Measurements from ENCODE around the gene TSFM.

Gene TSFM

DNA sequence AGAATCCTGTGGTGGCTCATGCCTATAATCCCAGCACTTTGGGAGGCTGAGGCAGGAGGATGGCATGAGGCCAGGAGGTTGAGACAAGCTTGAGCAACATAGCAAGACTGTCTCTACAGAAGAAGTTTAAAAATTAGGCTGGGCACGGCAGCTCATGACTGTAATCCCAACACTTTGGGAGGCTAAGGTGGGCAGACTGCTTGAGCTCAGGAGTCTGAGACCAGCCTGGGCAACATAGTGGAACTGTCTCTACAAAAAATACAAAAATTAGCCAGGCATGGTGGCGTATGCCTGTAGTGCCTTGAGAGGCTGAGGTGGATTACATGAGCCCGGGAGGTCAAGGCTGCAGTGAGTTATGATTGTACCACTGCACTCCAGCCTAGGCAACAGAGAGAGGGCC, 14.7 kb upstream of the TSFM start:
- H3K4me3 ChIP-seq (ENCODE audit: low read depth, low read length): no peak overlapping the region
- H3K27me3 ChIP-seq: peaks cover 37% of the 10 kb centered on the region
- TF ChIP-seq, protein P1, sequence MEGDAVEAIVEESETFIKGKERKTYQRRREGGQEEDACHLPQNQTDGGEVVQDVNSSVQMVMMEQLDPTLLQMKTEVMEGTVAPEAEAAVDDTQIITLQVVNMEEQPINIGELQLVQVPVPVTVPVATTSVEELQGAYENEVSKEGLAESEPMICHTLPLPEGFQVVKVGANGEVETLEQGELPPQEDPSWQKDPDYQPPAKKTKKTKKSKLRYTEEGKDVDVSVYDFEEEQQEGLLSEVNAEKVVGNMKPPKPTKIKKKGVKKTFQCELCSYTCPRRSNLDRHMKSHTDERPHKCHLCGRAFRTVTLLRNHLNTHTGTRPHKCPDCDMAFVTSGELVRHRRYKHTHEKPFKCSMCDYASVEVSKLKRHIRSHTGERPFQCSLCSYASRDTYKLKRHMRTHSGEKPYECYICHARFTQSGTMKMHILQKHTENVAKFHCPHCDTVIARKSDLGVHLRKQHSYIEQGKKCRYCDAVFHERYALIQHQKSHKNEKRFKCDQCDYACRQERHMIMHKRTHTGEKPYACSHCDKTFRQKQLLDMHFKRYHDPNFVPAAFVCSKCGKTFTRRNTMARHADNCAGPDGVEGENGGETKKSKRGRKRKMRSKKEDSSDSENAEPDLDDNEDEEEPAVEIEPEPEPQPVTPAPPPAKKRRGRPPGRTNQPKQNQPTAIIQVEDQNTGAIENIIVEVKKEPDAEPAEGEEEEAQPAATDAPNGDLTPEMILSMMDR (IDR thresholded peaks at IDR 0.05; ENCODE audit: low read depth, low read length): no peak

DNA sequence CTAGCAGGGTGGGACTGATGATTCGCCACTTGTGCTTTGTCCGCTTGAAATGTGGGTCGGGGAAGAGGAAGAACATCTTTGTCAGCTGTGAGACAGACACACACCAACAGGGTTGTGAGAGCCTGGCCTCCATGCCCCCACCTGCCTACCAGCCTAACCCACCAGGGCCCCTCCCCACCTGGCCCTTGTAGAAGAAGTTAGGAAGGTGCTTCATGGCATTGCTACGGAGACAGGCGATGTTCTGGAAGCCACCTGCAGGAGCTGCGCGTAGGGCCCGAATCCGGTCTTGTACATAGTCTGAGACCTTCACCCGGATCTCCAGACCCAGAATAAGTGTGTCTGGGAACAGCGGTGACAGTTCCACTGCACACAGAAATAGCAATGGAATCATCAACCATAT, 13.0 kb upstream of the TSFM start:
- Histone ChIP-seq H3K4me1 (peaks cover 5% of the 10 kb centered on the region; the same call in 1 of the 2 replicates), H3K4me3 (ENCODE audit: low read depth, low read length) (no peak overlapping the region), H3K27me3 (peaks cover 25% of the 10 kb centered on the region), H3K9me3 (no peaks in the 10 kb centered on the region), H3K36me3 (peaks cover 24% of the 10 kb centered on the region)
- no peak for DNase-seq
- TF ChIP-seq, protein P1 (IDR thresholded peaks at IDR 0.05; ENCODE audit: low read depth, low read length): no peak

More for the DNA sequence above, 14.7 kb upstream of the TSFM start:
- peaks cover 24% of the 10 kb centered on the region for H3K36me3 ChIP-seq
- H3K9me3 ChIP-seq: no peaks in the 10 kb centered on the region
- peaks cover 5% of the 10 kb centered on the region; the same call in 1 of the 2 replicates for H3K4me1 ChIP-seq
- no peak for DNase-seq

DNA sequence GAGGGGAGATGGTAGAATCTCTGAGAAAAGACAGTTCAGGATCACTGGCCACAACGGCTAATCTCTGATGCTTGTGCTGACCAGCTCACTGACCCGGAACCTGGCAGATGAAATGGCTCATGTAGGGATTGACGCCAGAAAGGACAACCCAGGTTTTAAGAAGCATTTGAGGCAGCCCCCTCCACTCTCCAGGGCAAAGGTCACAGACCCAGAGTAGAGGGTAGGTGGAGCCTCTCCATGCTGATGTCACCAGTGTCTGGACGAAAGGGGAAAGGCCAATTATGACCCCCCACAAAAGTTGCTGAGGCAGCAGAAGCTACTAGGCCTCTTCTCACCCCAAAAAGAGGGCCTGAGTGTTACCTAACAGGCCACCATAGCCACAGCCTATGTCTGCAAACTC, 11.9 kb upstream of the TSFM start:
- peaks cover 24% of the 10 kb centered on the region for H3K36me3 ChIP-seq
- DNase-seq: no peak
- H3K9me3 ChIP-seq: no peaks in the 10 kb centered on the region
- H3K4me3 ChIP-seq (ENCODE audit: low read depth, low read length): peak overlapping the region; percentile 96
- peaks cover 14% of the 10 kb centered on the region for H3K27me3 ChIP-seq
- H3K4me1 ChIP-seq: peaks cover 5% of the 10 kb centered on the region; the same call in 1 of the 2 replicates
- TF ChIP-seq, protein P1 (IDR thresholded peaks at IDR 0.05; ENCODE audit: low read depth, low read length): no peak

DNA sequence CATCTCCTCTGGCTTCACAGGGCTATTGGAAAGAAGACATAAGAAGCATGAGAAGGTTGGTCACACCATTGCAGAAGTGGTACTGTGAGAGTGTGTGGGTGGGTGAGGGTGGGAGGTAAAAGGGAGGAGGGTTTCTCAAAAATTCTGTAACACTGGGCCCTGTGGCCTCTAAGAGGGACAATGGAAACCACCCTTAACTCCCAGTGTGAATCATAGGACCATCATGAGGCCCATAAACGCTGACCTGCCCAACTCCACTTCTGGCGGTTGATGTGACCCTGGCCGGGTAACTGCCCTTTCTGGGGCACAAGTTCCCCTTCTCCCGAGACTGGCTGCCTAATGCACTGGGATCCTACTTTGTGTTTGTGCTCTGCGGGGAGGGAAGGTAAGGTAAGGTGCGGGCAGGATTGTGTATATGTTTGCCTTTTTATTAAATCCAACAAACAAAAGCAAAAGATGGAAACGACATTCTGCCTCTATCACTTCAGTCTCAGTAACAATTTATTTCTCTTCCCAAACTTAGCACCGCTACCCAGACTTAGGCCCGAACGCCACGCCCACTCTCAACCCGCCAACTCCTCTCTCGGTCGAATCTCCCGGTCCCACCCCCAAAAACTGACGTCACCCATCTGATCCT, 11.2 kb upstream of the TSFM start:
- Histone ChIP-seq H3K4me1 (peaks cover 5% of the 10 kb centered on the region; the same call in 1 of the 2 replicates), H3K4me3 (ENCODE audit: low read depth, low read length) (peak overlapping the region; percentile 96), H3K36me3 (peaks cover 24% of the 10 kb centered on the region), H3K27me3 (peaks cover 8% of the 10 kb centered on the region), H3K9me3 (no peaks in the 10 kb centered on the region)
- peak; percentile 92 for DNase-seq
- TF ChIP-seq, protein P1 (IDR thresholded peaks at IDR 0.05; ENCODE audit: low read depth, low read length): no peak

DNA sequence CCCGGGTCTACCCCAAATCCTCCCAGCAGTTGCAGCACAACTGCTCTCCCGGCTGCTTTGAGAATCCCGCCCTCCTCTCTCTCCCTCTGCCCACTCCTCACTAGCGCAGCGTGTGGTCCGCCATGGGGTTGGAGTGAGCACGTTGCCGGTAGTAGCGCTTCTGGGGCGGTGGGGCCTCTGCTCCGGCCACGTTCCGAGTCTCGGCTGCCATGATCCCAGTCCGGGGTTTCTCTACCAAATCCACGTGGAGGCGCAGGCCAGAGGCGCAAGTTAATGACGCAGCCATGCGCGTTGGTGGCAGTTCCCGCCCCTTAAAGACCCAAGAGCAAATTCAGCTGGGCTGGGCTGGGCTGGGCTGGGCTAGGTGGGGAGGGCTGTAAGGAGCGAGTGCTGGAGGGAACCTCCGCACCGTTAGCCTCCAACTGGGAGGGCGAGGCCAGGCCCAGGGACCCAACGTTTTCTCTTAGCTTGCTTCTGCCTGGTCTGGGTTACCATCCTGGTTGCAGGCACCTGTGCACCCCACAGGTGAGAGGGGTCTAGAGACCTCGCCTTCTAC, 10.6 kb upstream of the TSFM start, which contains the start of gene METTL1:
Gene METTL1, minus strand, starts transcription at position 233 of the 556 bp plus-strand sequence. Its CDS starts 22 bp downstream, at position 211.
- Histone ChIP-seq H3K27me3 (peaks cover 2% of the 10 kb centered on the region; the same call in 1 of the 2 replicates), H3K9me3 (no peaks in the 10 kb centered on the region), H3K4me3 (ENCODE audit: low read depth, low read length) (peak within 1 kb of the TSS; percentile 96), H3K4me1 (peaks cover 2% of the 10 kb centered on the region; the same call in 1 of the 2 replicates), H3K36me3 (peaks cover 24% of the 10 kb centered on the region)
- DNase-seq: peak; percentile 96
- TF ChIP-seq, protein P1 (IDR thresholded peaks at IDR 0.05; ENCODE audit: low read depth, low read length): no peak

All from BE2C (cell line).